HG03432 (cell line): ENCODE results near the gene PLCXD3.

Experiments used
- ATAC-seq: cut with Tn5 transposase; IDR thresholded peaks from one replicate; pipeline ENCODE4 v1.9.1; 2021; ENCODE audit warnings: mild to moderate bottlenecking, moderate library complexity; ENCODE audit not compliant: unreplicated experiment

Gene PLCXD3

GRCh38 chr5:41291323-41291722, 219.1 kb downstream of the PLCXD3 start:
- no peak for ATAC-seq

- ATAC-seq, result no peak
Observed at GRCh38 chr5:41290810-41291209, 219.6 kb downstream of the PLCXD3 start.

GRCh38 chr5:41289970-41290464, 220.4 kb downstream of the PLCXD3 start:
- ATAC-seq, result no peak

- ATAC-seq, result no peak
Observed at GRCh38 chr5:41286696-41287095, 223.7 kb downstream of the PLCXD3 start.

GRCh38 chr5:41286165-41286564, 224.2 kb downstream of the PLCXD3 start:
- ATAC-seq, result no peak

GRCh38 chr5:41284938-41285337, 225.5 kb downstream of the PLCXD3 start:
- ATAC-seq, result no peak

GRCh38 chr5:41281215-41281810, 229.1 kb downstream of the PLCXD3 start:
- peak; percentile 46 for ATAC-seq

GRCh38 chr5:41279040-41279439, 231.4 kb downstream of the PLCXD3 start:
- no peak for ATAC-seq

- ATAC-seq, result no peak
Observed at GRCh38 chr5:41277476-41278245, 232.7 kb downstream of the PLCXD3 start.

GRCh38 chr5:41275813-41276512, 234.4 kb downstream of the PLCXD3 start:
- peak; percentile 74 for ATAC-seq

- peak; percentile 93 for ATAC-seq
Observed at GRCh38 chr5:41270423-41271251, 239.8 kb downstream of the PLCXD3 start.

- ATAC-seq, result no peak
Observed at GRCh38 chr5:41268894-41269293, 241.5 kb downstream of the PLCXD3 start.

- no peak for ATAC-seq
Observed at GRCh38 chr5:41266377-41266776, 244.0 kb downstream of the PLCXD3 start.

- no peak for ATAC-seq
Observed at GRCh38 chr5:41264019-41264418, 246.4 kb downstream of the PLCXD3 start.

- ATAC-seq, result no peak
Observed at GRCh38 chr5:41263335-41263734, 247.1 kb downstream of the PLCXD3 start.
